IPS-NIHi7 (cell line): ENCODE measurements around the gene CCL4L2.
"Not testable (repeated sequence)": the region's sequence is repeated elsewhere in the genome, so short reads cannot be mapped to it uniquely, and the experiment has no call there.

ENCODE experiments used
- DNase-seq: peaks from one replicate; pipeline ENCODE4 v3.0.0; 2012; ENCODE audit warnings: mixed read lengths; ENCODE audit errors: extremely low spot score

Gene CCL4L2

DNA sequence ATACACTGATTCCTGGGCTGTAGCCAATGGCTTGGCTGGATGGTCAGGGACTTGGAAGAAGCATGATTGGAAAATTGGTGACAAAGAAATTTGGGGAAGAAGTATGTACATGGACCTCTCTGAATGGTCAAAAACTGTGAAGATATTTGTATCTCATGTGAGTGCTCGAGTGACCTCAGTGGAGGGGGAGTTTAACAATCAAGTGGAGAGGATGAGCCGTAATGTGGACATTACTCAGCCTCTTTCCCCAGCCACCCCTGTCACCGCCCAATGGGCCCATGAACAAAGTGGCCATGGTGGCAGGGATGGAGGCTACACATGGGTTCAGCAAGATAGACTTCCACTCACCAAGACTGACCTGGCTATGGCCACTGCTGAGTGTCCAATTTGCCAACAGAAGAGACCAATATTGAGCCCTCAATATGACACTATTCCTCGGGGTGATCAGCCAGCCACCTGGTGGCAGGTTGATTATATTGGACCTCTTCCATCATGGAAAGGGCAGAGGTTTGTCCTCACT is 10.8 kb downstream of the CCL4L2 start:
- not testable (repeated sequence) for DNase-seq

DNA sequence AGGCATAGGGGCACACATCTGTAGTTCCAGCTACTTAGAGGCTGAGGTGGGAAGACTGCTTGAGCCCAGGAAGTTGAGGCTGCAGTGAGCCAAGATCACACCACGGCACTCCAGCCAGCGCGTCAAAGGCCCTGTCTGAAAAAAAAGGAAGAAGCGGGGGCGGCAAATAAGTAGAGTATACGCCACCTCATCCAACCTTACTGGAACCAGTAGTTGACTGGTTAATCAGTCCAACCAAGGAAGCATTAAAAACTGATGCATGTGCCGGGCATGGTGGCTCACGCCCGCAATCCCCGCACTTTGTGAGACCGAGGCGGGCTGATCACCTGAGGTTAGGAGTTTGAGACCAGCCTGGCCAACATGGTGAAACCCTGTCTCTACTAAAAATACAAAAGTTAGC is 12.1 kb downstream of the CCL4L2 start:
- DNase-seq, result not testable (repeated sequence)

DNA sequence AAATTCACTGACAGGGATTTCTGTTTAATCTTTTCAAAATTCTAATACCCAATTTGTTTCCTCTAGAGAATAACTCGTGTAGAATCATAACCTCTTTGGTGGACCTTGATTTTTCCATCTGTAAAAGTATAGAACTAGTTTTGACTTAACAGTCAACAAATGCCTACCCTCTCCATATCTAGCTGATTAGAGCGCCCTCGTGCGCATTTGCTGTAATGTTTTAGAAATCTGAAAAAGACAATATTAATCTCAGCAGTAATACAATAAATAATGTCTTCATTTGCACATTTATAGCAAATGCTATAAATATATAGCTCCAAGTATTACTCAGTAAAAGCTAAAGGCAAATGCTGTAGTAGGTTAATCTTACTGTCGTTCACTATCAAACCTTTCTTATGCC is 18.8 kb downstream of the CCL4L2 start:
- not testable (repeated sequence) for DNase-seq

DNA sequence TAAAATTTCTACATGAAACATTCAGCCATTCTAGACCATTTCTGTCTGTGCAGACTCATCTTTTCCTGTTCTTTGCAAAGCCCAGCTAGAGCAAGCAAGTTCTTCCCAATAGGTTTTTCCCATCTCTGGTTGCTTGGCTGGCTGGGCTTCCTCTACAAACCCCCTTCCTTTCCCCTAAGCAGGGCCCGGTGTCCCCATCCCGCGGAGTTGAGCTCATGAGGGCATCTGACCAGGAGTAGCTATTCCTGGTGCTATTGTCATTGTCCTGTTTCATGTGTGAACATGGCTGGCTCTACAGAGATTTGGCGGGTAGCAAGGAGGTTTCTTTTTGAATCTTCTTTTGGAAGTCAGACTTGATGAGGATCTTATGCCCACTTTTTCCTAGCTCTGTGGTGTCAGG is 31.2 kb downstream of the CCL4L2 start:
- not testable (repeated sequence) for DNase-seq
